HG03378 (cell line): ENCODE results near the gene GH2.
"Not testable (repeated sequence)": the region's sequence is repeated elsewhere in the genome, so short reads cannot be mapped to it uniquely, and the experiment has no call there.

Source experiments
- ATAC-seq: cut with Tn5 transposase; IDR thresholded peaks from one replicate; pipeline ENCODE4 v1.9.1; 2021; ENCODE audit warnings: mild to moderate bottlenecking, moderate library complexity; ENCODE audit not compliant: unreplicated experiment

GH2 gene

GRCh38 chr17:63911657-63912100 is 29.9 kb upstream of the GH2 start:
- no peak for ATAC-seq

GRCh38 chr17:63911041-63911635 is 29.4 kb upstream of the GH2 start, which contains the start of gene CSHL1:
TSS of gene CSHL1 (minus strand) at chr17:63911258. CDS start at chr17:63911196, 62 bp downstream.
- ATAC-seq, result no peak

- ATAC-seq, result no peak
Observed at GRCh38 chr17:63910096-63910495, 28.4 kb upstream of the GH2 start.

- not testable (repeated sequence) for ATAC-seq
Observed at GRCh38 chr17:63909586-63909985, 27.8 kb upstream of the GH2 start.

- not testable (repeated sequence) for ATAC-seq
Observed at GRCh38 chr17:63907161-63907778, 25.5 kb upstream of the GH2 start.

- not testable (repeated sequence) for ATAC-seq
Observed at GRCh38 chr17:63904796-63905195, 23.1 kb upstream of the GH2 start.

GRCh38 chr17:63903787-63904201 is 22.1 kb upstream of the GH2 start:
- ATAC-seq, result not testable (repeated sequence)

- ATAC-seq, result not testable (repeated sequence)
Observed at GRCh38 chr17:63901971-63902370, 20.2 kb upstream of the GH2 start.

GRCh38 chr17:63898899-63899798 is 17.4 kb upstream of the GH2 start:
- ATAC-seq, result not testable (repeated sequence)

- not testable (repeated sequence) for ATAC-seq
Observed at GRCh38 chr17:63896524-63897354, 15.0 kb upstream of the GH2 start, which contains the start of gene CSH1. TSS of gene CSH1 (minus strand) at chr17:63896574. CDS start at chr17:63896511, 63 bp downstream.

GRCh38 chr17:63894821-63895220 is 13.1 kb upstream of the GH2 start:
- not testable (repeated sequence) for ATAC-seq

GRCh38 chr17:63894021-63894420 is 12.3 kb upstream of the GH2 start:
- not testable (repeated sequence) for ATAC-seq

GRCh38 chr17:63892316-63893037 is 10.7 kb upstream of the GH2 start:
- not testable (repeated sequence) for ATAC-seq

- not testable (repeated sequence) for ATAC-seq
Observed at GRCh38 chr17:63889026-63889848, 7.5 kb upstream of the GH2 start.

- not testable (repeated sequence) for ATAC-seq
Observed at GRCh38 chr17:63885119-63885518, 3.4 kb upstream of the GH2 start.

GRCh38 chr17:63882626-63883126 is 932 bp upstream of the GH2 start:
- not testable (repeated sequence) for ATAC-seq

- ATAC-seq, result not testable (repeated sequence)
Observed at GRCh38 chr17:63881337-63881736, 407 bp downstream of the GH2 start.

- no peak for ATAC-seq
Observed at GRCh38 chr17:63880706-63881105, 1.0 kb downstream of the GH2 start.

- not testable (repeated sequence) for ATAC-seq
Observed at GRCh38 chr17:63878413-63878812, 3.3 kb downstream of the GH2 start.
